SK-MEL-5 (cell line): Measurements from ENCODE around the gene UHRF2. TPM values are rescaled to one million over a fixed set of nuclear protein-coding genes. Genes with fewer than 3 reads are reported as not detected.
"Not testable (repeated sequence)": the region's sequence is repeated elsewhere in the genome, so short reads cannot be mapped to it uniquely, and the experiment has no call there.

Source experiments
- DNase-seq: peaks from one replicate; pipeline ENCODE4 v3.0.0-alpha.2; 2016; ENCODE audit warnings: low read depth, low spot score
- in situ Hi-C: cut with HindIII; loops from 2 replicates; pipeline ENCODE4 v1.10.0; 2016; ENCODE audit warnings: low sequenced_read_pairs, high pct_unique_total_duplicates, low pct_unique_long_range_greater_than_20kb
- small RNA-seq, 2 experiments: library from RNA; depleted of rRNA; stranded (forward); fragments of <200 nt; gene quantifications; one replicate each; pipeline ENCODE3, GENCODE V24; 2014
- total RNA-seq: library from RNA; depleted of rRNA; stranded (reverse); fragments of >200 nt; shearing (Covaris generic); gene quantifications from 2 replicates; pipeline ENCODE4 v1.2.3, GENCODE V29; 2014; rRNA removed

The UHRF2 gene
- total RNA-seq, 1 experiment from 2014 or later = 21.3 TPM

- in situ Hi-C loops = no loop called here
- peak; percentile 73 for DNase-seq
Measured at GRCh38 chr9:6538666-6539071, 125.7 kb downstream of the UHRF2 start.

- DNase-seq, in situ Hi-C loops: not testable (repeated sequence)
Measured at GRCh38 chr9:6542617-6543016, 129.6 kb downstream of the UHRF2 start.

- no peak for DNase-seq
- in situ Hi-C loops = no loop called here
Measured at GRCh38 chr9:6543204-6543603, 130.2 kb downstream of the UHRF2 start.

GRCh38 chr9:6545017-6545691 lies 132.2 kb downstream of the UHRF2 start:
- no peak for DNase-seq

GRCh38 chr9:6549106-6549800 lies 136.3 kb downstream of the UHRF2 start:
- in situ Hi-C loops = no loop called here
- no peak for DNase-seq

More at GRCh38 chr9:6545017-6545691, 132.2 kb downstream of the UHRF2 start:
- in situ Hi-C loops = no loop called here

- in situ Hi-C loops = no loop called here
- DNase-seq = no peak
Measured at GRCh38 chr9:6551136-6551535, 138.1 kb downstream of the UHRF2 start.

GRCh38 chr9:6552033-6552432 lies 139.0 kb downstream of the UHRF2 start:
- in situ Hi-C loops = no loop called here
- no peak for DNase-seq

GRCh38 chr9:6552498-6553121 lies 139.6 kb downstream of the UHRF2 start:
- in situ Hi-C loops = no loop called here
- DNase-seq = no peak

GRCh38 chr9:6553866-6554265 lies 140.9 kb downstream of the UHRF2 start:
- in situ Hi-C loops = no loop called here
- DNase-seq = no peak

Small RNA genes within 50 kb of the gene (small RNA-seq; reads per million reads assigned to genes)
- 0 reads per million in 2 experiments for gene RN7SL25P

Other genes starting within 250 kb of the UHRF2 start
- gene IL33, start 197.4 kb upstream of the UHRF2 start, total RNA-seq = 0.05 TPM in 1 of 2 replicates, not detected in the other
- gene TPD52L3, start 84.8 kb upstream of the UHRF2 start, total RNA-seq = not detected in 2 replicates
- gene GLDC, start 232.5 kb downstream of the UHRF2 start, total RNA-seq = 1.5 and 2.3 TPM in 2 replicates